SK-N-SH treated with all-trans-retinoic acid at 6 μM for 48 hours (cell line): ENCODE measurements around the gene RPP30.

Experiments
- ATAC-seq: fragments of 200-7000 bp; cut with Tn5 transposase; 3 replicates; pipeline ENCODE4 v1.9.1; 2020; ENCODE audit warnings: mild to moderate bottlenecking, moderate library complexity
- ARNTL ChIP-seq: fragments of 450-650 bp; formaldehyde crosslinking; IDR thresholded peaks from 2 replicates; pipeline ENCODE4 v1.5.0; 2020; ENCODE audit warnings: low read depth, mild to moderate bottlenecking, moderate library complexity, borderline replicate concordance
- BACH2 ChIP-seq: fragments of 250-450 bp; sonication (Bioruptor Pico); IDR thresholded peaks from 2 replicates; pipeline ENCODE4 v1.9.0; 2021; ENCODE audit warnings: mild to moderate bottlenecking, borderline replicate concordance
- CREB5 ChIP-seq: fragments of 250-450 bp; sonication (Bioruptor Pico); IDR thresholded peaks from 2 replicates; pipeline ENCODE4 v1.5.1; 2020; ENCODE audit warnings: low read depth, mild to moderate bottlenecking, moderate library complexity
- CSDC2 ChIP-seq: fragments of 250-450 bp; sonication (Bioruptor Pico); IDR thresholded peaks from 2 replicates; pipeline ENCODE4 v1.5.0; 2020; ENCODE audit warnings: mild to moderate bottlenecking, moderate library complexity
- CSRNP3 ChIP-seq: fragments of 250-450 bp; sonication (Bioruptor Pico); IDR thresholded peaks from 2 replicates; pipeline ENCODE4 v1.5.1; 2021; ENCODE audit warnings: mild to moderate bottlenecking, moderate library complexity
- ESRRG ChIP-seq: fragments of 250-450 bp; sonication (Bioruptor Pico); IDR thresholded peaks from 2 replicates; pipeline ENCODE4 v1.6.1; 2021; ENCODE audit warnings: mild to moderate bottlenecking
- GLIS3 ChIP-seq: fragments of 250-450 bp; sonication (Bioruptor Pico); IDR thresholded peaks from 2 replicates; pipeline ENCODE4 v1.5.0; 2020; ENCODE audit warnings: mild to moderate bottlenecking, moderate library complexity
- ISL1 ChIP-seq: fragments of 250-450 bp; sonication (Bioruptor Pico); IDR thresholded peaks from 2 replicates; pipeline ENCODE4 v2.1.2; 2022; ENCODE audit warnings: mild to moderate bottlenecking, moderate library complexity
- OSR1 ChIP-seq: fragments of 250-450 bp; sonication (Bioruptor Pico); IDR thresholded peaks from 2 replicates; pipeline ENCODE4 v1.8.0; 2022; ENCODE audit warnings: moderate library complexity, mild to moderate bottlenecking, inconsistent platforms
- POU6F1 ChIP-seq: fragments of 250-450 bp; sonication (Bioruptor Pico); IDR thresholded peaks from 2 replicates; pipeline ENCODE4 v1.8.0; 2021; ENCODE audit warnings: low read depth, mild to moderate bottlenecking, moderate library complexity, borderline replicate concordance
- PPARA ChIP-seq: fragments of 250-450 bp; sonication (Bioruptor Pico); IDR thresholded peaks from 2 replicates; pipeline ENCODE4 v1.5.0; 2020; ENCODE audit warnings: mild to moderate bottlenecking, borderline replicate concordance
- RARB ChIP-seq: fragments of 250-450 bp; sonication (Bioruptor Pico); IDR thresholded peaks from 2 replicates; pipeline ENCODE4 v1.8.0; 2021; ENCODE audit warnings: mild to moderate bottlenecking, moderate library complexity
- SNAI2 ChIP-seq: fragments of 250-450 bp; sonication (Bioruptor Pico); IDR thresholded peaks from 2 replicates; pipeline ENCODE4 v1.5.0; 2020; ENCODE audit warnings: mild to moderate bottlenecking, moderate library complexity
- TCF4 ChIP-seq: fragments of 250-450 bp; sonication (Bioruptor Pico); IDR thresholded peaks from 2 replicates; pipeline ENCODE4 v1.8.0; 2021; ENCODE audit warnings: mild to moderate bottlenecking, moderate library complexity, borderline replicate concordance
- TOX ChIP-seq: fragments of 250-450 bp; sonication (Bioruptor Pico); IDR thresholded peaks from 2 replicates; pipeline ENCODE4 v1.8.0; 2021; ENCODE audit warnings: mild to moderate bottlenecking, moderate library complexity, borderline replicate concordance
- ZC3H10 ChIP-seq: fragments of 250-450 bp; sonication (Bioruptor Pico); IDR thresholded peaks from 2 replicates; pipeline ENCODE4 v1.5.1; 2021; ENCODE audit warnings: mild to moderate bottlenecking, moderate library complexity
- ZFP3 ChIP-seq: fragments of 250-450 bp; sonication (Bioruptor Pico); IDR thresholded peaks from 2 replicates; pipeline ENCODE4 v1.5.0; 2020; ENCODE audit warnings: mild to moderate bottlenecking, moderate library complexity
- ZFP30 ChIP-seq: fragments of 450-650 bp; formaldehyde crosslinking; IDR thresholded peaks from 2 replicates; pipeline ENCODE4 v1.5.0; 2022; ENCODE audit warnings: mild to moderate bottlenecking, moderate library complexity
- ZNF70 ChIP-seq: fragments of 450-650 bp; formaldehyde crosslinking; IDR thresholded peaks from 2 replicates; pipeline ENCODE4 v1.5.0; 2020; ENCODE audit warnings: mild to moderate bottlenecking, moderate library complexity
- ZNF8 ChIP-seq: fragments of 450-650 bp; formaldehyde crosslinking; IDR thresholded peaks from 2 replicates; pipeline ENCODE4 v1.5.0; 2020; ENCODE audit warnings: mild to moderate bottlenecking, moderate library complexity
- TF ChIP-seq, protein P1 (sequence below): fragments of 250-450 bp; sonication (Bioruptor Pico); IDR thresholded peaks from 2 replicates; pipeline ENCODE4 v1.8.0; 2020; ENCODE audit warnings: mild to moderate bottlenecking, moderate library complexity, borderline replicate concordance
- TF ChIP-seq, protein P2 (sequence below): fragments of 250-450 bp; sonication (Bioruptor Pico); IDR thresholded peaks from 2 replicates; pipeline ENCODE4 v1.5.0; 2020; ENCODE audit warnings: mild to moderate bottlenecking, moderate library complexity

Gene RPP30

GRCh38 chr10:90842725-90843124 is 29.0 kb upstream of the RPP30 start:
- TF ChIP-seq ZFP30, result no peak
- TF ChIP-seq RARB, result no peak
- TF ChIP-seq TCF4 (CRISPR knock-in tag), result no peak
- TF ChIP-seq ZNF70 (CRISPR knock-in tag), result no peak
- TF ChIP-seq PPARA, result no peak
- no peak for TF ChIP-seq CSRNP3
- no peak for TF ChIP-seq ISL1 (CRISPR knock-in tag)
- TF ChIP-seq POU6F1, result no peak
- TF ChIP-seq OSR1 (CRISPR knock-in tag), result no peak
- TF ChIP-seq ZC3H10, result no peak
- no peak for TF ChIP-seq BACH2 (CRISPR knock-in tag)
- TF ChIP-seq CREB5, result no peak
- TF ChIP-seq ESRRG (CRISPR knock-in tag), result no peak
- TF ChIP-seq, protein P1, sequence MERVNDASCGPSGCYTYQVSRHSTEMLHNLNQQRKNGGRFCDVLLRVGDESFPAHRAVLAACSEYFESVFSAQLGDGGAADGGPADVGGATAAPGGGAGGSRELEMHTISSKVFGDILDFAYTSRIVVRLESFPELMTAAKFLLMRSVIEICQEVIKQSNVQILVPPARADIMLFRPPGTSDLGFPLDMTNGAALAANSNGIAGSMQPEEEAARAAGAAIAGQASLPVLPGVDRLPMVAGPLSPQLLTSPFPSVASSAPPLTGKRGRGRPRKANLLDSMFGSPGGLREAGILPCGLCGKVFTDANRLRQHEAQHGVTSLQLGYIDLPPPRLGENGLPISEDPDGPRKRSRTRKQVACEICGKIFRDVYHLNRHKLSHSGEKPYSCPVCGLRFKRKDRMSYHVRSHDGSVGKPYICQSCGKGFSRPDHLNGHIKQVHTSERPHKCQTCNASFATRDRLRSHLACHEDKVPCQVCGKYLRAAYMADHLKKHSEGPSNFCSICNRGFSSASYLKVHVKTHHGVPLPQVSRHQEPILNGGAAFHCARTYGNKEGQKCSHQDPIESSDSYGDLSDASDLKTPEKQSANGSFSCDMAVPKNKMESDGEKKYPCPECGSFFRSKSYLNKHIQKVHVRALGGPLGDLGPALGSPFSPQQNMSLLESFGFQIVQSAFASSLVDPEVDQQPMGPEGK (CRISPR knock-in tag), result no peak
- TF ChIP-seq, protein P2, sequence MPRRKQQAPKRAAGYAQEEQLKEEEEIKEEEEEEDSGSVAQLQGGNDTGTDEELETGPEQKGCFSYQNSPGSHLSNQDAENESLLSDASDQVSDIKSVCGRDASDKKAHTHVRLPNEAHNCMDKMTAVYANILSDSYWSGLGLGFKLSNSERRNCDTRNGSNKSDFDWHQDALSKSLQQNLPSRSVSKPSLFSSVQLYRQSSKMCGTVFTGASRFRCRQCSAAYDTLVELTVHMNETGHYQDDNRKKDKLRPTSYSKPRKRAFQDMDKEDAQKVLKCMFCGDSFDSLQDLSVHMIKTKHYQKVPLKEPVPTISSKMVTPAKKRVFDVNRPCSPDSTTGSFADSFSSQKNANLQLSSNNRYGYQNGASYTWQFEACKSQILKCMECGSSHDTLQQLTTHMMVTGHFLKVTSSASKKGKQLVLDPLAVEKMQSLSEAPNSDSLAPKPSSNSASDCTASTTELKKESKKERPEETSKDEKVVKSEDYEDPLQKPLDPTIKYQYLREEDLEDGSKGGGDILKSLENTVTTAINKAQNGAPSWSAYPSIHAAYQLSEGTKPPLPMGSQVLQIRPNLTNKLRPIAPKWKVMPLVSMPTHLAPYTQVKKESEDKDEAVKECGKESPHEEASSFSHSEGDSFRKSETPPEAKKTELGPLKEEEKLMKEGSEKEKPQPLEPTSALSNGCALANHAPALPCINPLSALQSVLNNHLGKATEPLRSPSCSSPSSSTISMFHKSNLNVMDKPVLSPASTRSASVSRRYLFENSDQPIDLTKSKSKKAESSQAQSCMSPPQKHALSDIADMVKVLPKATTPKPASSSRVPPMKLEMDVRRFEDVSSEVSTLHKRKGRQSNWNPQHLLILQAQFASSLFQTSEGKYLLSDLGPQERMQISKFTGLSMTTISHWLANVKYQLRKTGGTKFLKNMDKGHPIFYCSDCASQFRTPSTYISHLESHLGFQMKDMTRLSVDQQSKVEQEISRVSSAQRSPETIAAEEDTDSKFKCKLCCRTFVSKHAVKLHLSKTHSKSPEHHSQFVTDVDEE (CRISPR knock-in tag), result no peak
- no peak for TF ChIP-seq GLIS3
- no peak for TF ChIP-seq ZFP3 (CRISPR knock-in tag)
- TF ChIP-seq ARNTL (CRISPR knock-in tag), result no peak
- no peak for TF ChIP-seq CSDC2 (CRISPR knock-in tag)
- no peak for TF ChIP-seq SNAI2
- ATAC-seq, result no peak

DNA sequence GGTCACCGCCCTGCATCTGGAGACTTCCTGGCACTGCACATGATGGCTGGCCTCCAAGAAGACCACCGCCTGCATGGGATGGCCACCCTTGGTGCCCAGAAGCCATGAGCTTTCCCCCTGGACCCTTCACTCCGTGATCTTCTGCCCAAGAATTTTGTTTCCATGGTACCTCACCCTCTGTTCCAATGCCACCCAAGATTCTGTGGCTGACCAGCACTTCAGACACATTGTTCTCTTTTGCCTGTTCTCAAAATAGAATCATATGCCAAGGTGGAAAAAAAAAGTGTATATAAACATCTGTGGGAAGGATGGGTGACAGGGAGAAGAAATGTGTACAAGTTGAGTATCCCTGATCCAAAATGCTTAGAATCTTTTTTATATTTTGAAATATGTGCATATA is 26.0 kb upstream of the RPP30 start:
- ATAC-seq, result no peak
- TF ChIP-seq ZNF70 (CRISPR knock-in tag), result no peak

DNA sequence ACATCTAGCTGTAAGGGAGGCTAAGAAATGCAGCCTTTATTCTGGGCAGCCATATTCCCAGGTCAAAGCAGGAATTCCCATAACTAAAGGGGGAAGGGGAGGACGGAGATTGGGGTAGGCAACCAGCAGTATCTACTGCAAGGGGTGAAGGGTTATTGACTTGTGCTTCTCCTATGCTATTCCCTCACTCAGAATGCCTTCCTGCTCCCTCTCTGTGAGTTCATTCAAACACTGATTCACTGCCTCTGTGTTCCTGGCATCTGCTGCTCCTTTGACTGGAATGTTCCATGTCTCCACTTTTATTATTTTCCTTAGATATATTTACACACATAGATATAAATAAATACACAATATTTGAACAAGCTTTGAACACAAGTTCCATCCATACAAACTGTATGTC is 25.0 kb upstream of the RPP30 start:
- TF ChIP-seq TCF4 (CRISPR knock-in tag) (no peak), ZC3H10 (no peak), ZNF8 (CRISPR knock-in tag) (no peak), TOX (no peak), ZNF70 (CRISPR knock-in tag) (no peak), SNAI2 (no peak), ESRRG (CRISPR knock-in tag) (no peak), CSRNP3 (no peak)
- TF ChIP-seq, protein P1 (CRISPR knock-in tag), result no peak
- ATAC-seq, result no peak
